Measurements from ENCODE around the gene DNAI1.
A peak's percentile ranks its signal among the peaks of the same experiment; 100 is the strongest.

GRCh38 chr9:34457266-34458012, 1.2 kb upstream of the DNAI1 start:
- TF ChIP-seq CTCF (IDR thresholded peaks at IDR 0.05 in 4 of 5, conservative IDR thresholded peaks at IDR 0.05 in 1 of 5) = peak in 1 of 5 experiments; percentile 13
- peak; percentile 65 to 75 for TF ChIP-seq POLR2A (IDR thresholded peaks at IDR 0.05)
